Iris pigment epithelial cell (primary cell): Measurements from ENCODE around the gene USP17L11.
"Not testable (repeated sequence)": the region's sequence is repeated elsewhere in the genome, so short reads cannot be mapped to it uniquely, and the experiment has no call there.

Experiments used
- DNase-seq: peaks from one replicate; pipeline ENCODE4 v3.0.0-alpha.2; 2011; ENCODE audit warnings: low read depth

USP17L11 gene, protein sequence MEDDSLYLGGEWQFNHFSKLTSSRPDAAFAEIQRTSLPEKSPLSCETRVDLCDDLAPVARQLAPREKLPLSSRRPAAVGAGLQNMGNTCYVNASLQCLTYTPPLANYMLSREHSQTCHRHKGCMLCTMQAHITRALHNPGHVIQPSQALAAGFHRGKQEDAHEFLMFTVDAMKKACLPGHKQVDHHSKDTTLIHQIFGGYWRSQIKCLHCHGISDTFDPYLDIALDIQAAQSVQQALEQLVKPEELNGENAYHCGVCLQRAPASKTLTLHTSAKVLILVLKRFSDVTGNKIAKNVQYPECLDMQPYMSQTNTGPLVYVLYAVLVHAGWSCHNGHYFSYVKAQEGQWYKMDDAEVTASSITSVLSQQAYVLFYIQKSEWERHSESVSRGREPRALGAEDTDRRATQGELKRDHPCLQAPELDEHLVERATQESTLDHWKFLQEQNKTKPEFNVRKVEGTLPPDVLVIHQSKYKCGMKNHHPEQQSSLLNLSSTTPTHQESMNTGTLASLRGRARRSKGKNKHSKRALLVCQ

DNA sequence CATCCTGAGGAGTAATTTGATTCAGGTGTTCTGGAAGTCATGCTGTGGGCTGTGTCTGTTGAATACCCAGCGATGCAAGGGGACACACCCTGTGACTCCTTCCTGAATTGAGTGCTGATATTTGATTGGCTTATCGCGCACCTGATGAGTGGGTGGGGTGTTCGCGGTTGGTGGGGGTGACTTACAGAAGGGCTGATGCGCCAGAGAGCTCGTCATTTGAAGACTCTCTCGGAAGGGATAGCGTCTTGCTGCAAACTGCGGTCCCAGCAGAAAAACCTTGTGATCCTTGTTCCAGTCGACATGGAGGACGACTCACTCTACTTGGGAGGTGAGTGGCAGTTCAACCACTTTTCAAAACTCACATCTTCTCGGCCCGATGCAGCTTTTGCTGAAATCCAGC is at the start of gene USP17L11:
Gene USP17L11 (plus strand): TSS at position 301 of the 400 bp plus-strand sequence. CDS start 0 bp downstream, at position 301.
- DNase-seq, result not testable (repeated sequence)

DNA sequence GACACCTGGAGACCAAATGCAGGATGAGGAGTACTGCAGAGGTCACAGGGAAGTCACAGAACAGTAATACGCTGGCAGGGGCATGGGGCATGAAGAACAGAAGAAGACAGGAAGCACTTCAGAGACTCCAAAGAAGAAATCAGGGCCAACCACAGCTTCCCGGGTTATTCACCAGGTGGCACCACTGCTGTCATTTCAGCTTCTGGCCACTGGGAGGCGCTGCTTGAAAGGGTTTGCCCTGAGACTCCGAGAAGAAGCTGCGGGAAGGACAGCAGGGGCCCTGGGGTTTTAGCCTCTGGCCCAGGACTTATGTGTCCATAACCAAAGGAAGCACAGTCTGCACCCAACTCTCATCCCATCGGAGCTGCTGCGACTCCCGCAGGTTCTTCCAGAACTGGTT is 49.2 kb upstream of the USP17L11 start:
- DNase-seq, result peak; percentile 46

DNA sequence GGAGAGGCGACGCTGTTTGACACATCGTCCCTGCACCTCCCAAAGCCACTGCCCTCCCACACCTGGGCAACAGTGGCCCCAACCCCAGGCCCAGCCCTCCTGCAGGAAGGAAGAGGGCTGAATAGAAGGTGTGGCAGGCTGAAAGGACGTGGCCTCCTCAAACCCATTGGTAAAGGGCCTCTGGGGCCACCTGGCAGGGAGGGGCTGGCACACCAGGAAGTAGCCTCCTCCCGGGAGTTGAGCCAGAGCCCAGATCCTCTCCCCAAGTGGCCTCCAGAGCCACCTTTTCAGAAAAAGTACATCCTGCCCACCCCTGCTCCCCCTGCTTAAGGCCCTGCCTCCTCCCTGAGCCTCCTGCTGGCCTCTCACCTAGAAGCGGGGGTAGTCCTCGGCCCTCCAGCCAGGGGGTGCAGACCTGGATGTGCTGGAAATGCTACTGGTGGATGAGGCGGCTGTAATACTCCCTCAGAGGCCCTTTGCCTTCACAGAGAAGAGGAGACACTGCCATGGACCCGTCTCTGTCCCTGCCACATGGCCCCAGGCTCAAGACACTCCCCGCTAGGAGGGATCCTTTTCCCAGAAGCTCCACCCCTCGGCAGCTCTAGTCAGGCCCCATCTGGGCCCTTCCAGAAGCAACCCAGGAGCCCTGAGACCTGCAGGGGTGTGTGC is 45.3 kb upstream of the USP17L11 start, which contains the start of gene FAM90A26:
Gene FAM90A26 (plus strand): TSS at position 619 of the 669 bp plus-strand sequence. CDS start 2,764 bp downstream, outside the sequence.
- DNase-seq, result not testable (repeated sequence)

DNA sequence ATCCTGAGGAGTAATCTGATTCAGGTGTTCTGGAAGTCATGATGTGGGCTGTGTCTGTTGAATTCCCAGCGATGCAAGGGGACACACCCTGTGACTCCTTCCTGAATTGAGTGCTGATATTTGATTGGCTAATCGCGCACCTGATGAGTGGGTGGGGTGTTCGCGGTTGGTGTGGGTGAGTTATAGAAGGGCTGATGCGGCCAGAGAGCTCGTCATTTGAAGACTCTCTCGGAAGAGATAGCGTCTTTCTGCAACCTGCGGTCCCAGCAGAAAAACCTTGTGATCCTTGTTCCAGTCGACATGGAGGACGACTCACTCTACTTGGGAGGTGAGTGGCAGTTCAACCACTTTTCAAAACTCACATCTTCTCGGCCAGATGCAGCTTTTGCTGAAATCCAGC is 4.8 kb upstream of the USP17L11 start, which contains the start of gene USP17L10:
Gene USP17L10 (plus strand): TSS at position 301 of the 400 bp plus-strand sequence. CDS start 0 bp downstream, at position 301.
- DNase-seq, result not testable (repeated sequence)

DNA sequence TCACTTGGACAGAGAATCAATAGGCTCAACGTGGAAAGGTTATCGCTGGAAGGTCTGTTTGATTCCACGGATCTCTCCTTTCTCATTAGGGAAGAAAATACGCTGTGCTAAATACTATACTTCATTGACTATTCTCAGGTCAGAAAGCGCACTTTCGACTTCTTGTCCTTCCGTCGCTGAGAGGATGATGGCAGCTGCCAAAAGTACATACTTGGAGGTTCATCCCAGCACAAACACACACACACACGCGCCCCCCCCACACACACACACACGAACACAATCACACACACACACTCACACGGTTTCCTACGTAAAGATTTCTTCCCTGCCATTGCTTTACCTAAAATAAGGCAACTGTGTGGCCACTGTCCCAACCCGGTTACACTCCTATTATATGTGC is 504 bp upstream of the USP17L11 start:
- DNase-seq, result not testable (repeated sequence)

DNA sequence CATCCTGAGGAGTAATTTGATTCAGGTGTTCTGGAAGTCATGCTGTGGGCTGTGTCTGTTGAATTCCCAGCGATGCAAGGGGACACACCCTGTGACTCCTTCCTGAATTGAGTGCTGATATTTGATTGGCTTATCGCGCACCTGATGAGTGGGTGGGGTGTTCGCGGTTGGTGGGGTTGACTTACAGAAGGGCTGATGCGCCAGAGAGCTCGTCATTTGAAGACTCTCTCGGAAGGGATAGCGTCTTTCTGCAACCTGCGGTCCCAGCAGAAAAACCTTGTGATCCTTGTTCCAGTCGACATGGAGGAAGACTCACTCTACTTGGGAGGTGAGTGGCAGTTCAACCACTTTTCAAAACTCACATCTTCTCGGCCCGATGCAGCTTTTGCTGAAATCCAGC is 4.6 kb downstream of the USP17L11 start, which contains the start of gene USP17L12:
Gene USP17L12 (plus strand): TSS at position 301 of the 400 bp plus-strand sequence. CDS start 0 bp downstream, at position 301.
- DNase-seq, result not testable (repeated sequence)

DNA sequence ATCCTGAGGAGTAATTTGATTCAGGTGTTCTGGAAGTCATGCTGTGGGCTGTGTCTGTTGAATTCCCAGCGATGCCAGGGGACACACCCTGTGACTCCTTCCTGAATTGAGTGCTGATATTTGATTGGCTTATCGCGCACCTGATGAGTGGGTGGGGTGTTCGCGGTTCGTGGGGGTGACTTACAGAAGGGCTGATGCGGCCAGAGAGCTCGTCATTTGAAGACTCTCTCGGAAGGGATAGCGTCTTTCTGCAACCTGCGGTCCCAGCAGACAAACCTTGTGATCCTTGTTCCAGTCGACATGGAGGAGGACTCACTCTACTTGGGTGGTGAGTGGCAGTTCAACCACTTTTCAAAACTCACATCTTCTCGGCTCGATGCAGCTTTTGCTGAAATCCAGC is 9.4 kb downstream of the USP17L11 start, which contains the start of gene USP17L13:
Gene USP17L13 (plus strand): TSS at position 301 of the 400 bp plus-strand sequence. CDS start 0 bp downstream, at position 301.
- not testable (repeated sequence) for DNase-seq

DNA sequence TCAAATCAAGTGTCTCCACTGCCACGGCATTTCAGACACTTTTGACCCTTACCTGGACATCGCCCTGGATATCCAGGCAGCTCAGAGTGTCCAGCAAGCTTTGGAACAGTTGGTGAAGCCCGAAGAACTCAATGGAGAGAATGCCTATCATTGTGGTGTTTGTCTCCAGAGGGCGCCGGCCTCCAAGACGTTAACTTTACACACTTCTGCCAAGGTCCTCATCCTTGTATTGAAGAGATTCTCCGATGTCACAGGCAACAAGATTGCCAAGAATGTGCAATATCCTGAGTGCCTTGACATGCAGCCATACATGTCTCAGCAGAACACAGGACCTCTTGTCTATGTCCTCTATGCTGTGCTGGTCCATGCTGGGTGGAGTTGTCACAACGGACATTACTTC is 15.0 kb downstream of the USP17L11 start:
- not testable (repeated sequence) for DNase-seq

DNA sequence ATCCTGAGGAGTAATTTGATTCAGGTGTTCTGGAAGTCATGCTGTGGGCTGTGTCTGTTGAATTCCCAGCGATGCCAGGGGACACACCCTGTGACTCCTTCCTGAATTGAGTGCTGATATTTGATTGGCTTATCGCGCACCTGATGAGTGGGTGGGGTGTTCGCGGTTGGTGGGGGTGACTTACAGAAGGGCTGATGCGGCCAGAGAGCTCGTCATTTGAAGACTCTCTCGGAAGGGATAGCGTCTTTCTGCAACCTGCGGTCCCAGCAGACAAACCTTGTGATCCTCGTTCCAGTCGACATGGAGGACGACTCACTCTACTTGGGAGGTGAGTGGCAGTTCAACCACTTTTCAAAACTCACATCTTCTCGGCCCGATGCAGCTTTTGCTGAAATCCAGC is 18.9 kb downstream of the USP17L11 start, which contains the start of gene USP17L15:
Gene USP17L15 (plus strand): TSS at position 301 of the 400 bp plus-strand sequence. CDS start 0 bp downstream, at position 301.
- DNase-seq, result not testable (repeated sequence)

DNA sequence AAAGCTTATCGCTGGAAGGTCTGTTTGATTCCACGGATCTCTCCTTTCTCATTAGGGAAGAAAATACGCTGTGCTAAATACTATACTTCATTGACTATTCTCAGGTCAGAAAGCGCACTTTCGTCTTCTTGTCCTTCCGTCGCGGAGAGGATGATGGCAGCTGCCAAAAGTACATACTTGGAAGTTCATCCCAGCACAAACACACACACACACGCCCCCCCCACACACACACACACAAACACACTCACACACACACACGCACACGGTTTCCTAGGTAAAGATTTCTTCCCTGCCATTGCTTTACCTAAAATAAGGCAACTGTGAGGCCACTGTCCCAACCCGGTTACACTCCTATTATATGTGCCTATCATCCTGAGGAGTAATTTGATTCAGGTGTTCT is 23.3 kb downstream of the USP17L11 start:
- DNase-seq, result peak; percentile 5

DNA sequence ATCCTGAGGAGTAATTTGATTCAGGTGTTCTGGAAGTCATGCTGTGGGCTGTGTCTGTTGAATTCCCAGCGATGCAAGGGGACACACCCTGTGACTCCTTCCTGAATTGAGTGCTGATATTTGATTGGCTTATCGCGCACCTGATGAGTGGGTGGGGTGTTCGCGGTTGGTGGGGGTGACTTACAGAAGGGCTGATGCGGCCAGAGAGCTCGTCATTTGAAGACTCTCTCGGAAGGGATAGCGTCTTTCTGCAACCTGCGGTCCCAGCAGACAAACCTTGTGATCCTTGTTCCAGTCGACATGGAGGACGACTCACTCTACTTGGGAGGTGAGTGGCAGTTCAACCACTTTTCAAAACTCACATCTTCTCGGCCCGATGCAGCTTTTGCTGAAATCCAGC is 28.4 kb downstream of the USP17L11 start, which contains the start of gene USP17L17:
Gene USP17L17 (plus strand): TSS at position 301 of the 400 bp plus-strand sequence. CDS start 0 bp downstream, at position 301.
- DNase-seq, result not testable (repeated sequence)

DNA sequence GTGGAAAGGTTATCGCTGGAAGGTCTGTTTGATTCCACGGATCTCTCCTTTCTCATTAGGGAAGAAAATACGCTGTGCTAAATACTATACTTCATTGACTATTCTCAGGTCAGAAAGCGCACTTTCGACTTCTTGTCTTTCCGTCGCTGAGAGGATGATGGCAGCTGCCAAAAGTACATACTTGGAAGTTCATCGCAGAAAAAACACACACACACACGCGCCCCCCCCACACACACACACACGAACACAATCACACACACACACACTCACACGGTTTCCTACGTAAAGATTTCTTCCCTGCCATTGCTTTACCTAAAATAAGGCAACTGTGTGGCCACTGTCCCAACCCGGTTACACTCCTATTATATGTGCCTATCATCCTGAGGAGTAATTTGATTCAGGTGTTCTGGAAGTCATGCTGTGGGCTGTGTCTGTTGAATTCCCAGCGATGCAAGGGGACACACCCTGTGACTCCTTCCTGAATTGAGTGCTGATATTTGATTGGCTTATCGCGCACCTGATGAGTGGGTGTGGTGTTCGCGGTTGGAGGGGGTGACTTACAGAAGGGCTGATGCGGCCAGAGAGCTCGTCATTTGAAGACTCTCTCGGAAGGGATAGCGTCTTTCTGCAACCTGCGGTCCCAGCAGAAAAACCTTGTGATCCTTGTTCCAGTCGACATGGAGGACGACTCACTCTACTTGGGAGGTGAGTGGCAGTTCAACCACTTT is 32.9 kb downstream of the USP17L11 start, which contains the start of gene USP17L18:
Gene USP17L18 (plus strand): TSS at position 678 of the 728 bp plus-strand sequence. CDS start 0 bp downstream, at position 678.
- DNase-seq, result peak; percentile 2

DNA sequence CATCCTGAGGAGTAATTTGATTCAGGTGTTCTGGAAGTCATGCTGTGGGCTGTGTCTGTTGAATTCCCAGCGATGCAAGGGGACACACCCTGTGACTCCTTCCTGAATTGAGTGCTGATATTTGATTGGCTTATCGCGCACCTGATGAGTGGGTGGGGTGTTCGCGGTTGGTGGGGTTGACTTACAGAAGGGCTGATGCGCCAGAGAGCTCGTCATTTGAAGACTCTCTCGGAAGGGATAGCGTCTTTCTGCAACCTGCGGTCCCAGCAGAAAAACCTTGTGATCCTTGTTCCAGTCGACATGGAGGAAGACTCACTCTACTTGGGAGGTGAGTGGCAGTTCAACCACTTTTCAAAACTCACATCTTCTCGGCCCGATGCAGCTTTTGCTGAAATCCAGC is 37.9 kb downstream of the USP17L11 start, which contains the start of gene USP17L19:
Gene USP17L19 (plus strand): TSS at position 301 of the 400 bp plus-strand sequence. CDS start 0 bp downstream, at position 301.
- DNase-seq, result not testable (repeated sequence)

DNA sequence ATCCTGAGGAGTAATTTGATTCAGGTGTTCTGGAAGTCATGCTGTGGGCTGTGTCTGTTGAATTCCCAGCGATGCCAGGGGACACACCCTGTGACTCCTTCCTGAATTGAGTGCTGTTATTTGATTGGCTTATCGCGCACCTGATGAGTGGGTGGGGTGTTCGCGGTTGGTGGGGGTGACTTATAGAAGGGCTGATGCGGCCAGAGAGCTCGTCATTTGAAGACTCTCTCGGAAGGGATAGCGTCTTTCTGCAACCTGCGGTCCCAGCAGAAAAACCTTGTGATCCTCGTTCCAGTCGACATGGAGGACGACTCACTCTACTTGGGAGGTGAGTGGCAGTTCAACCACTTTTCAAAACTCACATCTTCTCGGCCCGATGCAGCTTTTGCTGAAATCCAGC is 42.6 kb downstream of the USP17L11 start, which contains the start of gene USP17L20:
Gene USP17L20 (plus strand): TSS at position 301 of the 400 bp plus-strand sequence. CDS start 0 bp downstream, at position 301.
- DNase-seq, result not testable (repeated sequence)

DNA sequence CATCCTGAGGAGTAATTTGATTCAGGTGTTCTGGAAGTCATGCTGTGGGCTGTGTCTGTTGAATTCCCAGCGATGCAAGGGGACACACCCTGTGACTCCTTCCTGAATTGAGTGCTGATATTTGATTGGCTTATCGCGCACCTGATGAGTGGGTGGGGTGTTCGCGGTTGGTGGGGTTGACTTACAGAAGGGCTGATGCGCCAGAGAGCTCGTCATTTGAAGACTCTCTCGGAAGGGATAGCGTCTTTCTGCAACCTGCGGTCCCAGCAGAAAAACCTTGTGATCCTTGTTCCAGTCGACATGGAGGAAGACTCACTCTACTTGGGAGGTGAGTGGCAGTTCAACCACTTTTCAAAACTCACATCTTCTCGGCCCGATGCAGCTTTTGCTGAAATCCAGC is 47.4 kb downstream of the USP17L11 start, which contains the start of gene USP17L21:
Gene USP17L21 (plus strand): TSS at position 301 of the 400 bp plus-strand sequence. CDS start 0 bp downstream, at position 301.
- DNase-seq, result not testable (repeated sequence)
